K562 (cell line): ENCODE results near the gene ATRN.

Source experiments
- CBX2 ChIP-seq: fragments of 200-600 bp; sonication (generic); IDR thresholded peaks from one replicate; pipeline ENCODE4 v1.6.1; 2012; ENCODE audit warnings: mild to moderate bottlenecking, low read length, inconsistent platforms; ENCODE audit not compliant: insufficient read depth, poor library complexity, severe bottlenecking
- CTCF ChIP-seq, 3 experiments: IDR thresholded peaks in 2 of 3; conservative IDR thresholded peaks in 1 of 3; 2 replicates each; pipeline ENCODE4 v1.5.1; 2011 to 2012; ENCODE audit warnings: low read length in 3 of 3, mild to moderate bottlenecking in 3 of 3, control low read depth in 2 of 3, improper control_type of control experiment in 1 of 3, inconsistent platforms in 1 of 3, low read depth in 1 of 3, mixed read lengths in 1 of 3, moderate library complexity in 1 of 3; ENCODE audit not compliant: insufficient read depth in 2 of 3
- ETV6 ChIP-seq, 3 experiments: fragments of 150-350 bp in 1 of 3; sonication (generic) in 1 of 3; formaldehyde crosslinking in 1 of 3; IDR thresholded peaks; 2 replicates each; pipeline versions ENCODE4 v1.6.1 to v1.8.0; 2014 to 2022; ENCODE audit warnings: borderline replicate concordance in 2 of 3, low read depth in 2 of 3, antibody characterized with exemption in 1 of 3, low read length in 1 of 3, mild to moderate bottlenecking in 1 of 3, missing genetic modification reagents in 1 of 3
- FOXA3 ChIP-seq, 2 experiments: fragments of 450-650 bp in 1 of 2; sonication (generic) in 1 of 2; formaldehyde crosslinking; IDR thresholded peaks in 1 of 2; conservative IDR thresholded peaks in 1 of 2; 2 replicates each; pipeline versions ENCODE4 v1.4.0 to v1.8.0; 2020 to 2022; ENCODE audit warnings: mild to moderate bottlenecking in 2 of 2, missing genetic modification reagents in 1 of 2
- FOXJ3 ChIP-seq: sonication (generic); formaldehyde crosslinking; IDR thresholded peaks from 2 replicates; pipeline ENCODE4 v1.4.0; 2020; ENCODE audit warnings: mild to moderate bottlenecking, missing genetic modification reagents
- HCFC1 ChIP-seq: IDR thresholded peaks from 2 replicates; pipeline ENCODE4 v1.6.1; 2012; ENCODE audit warnings: low read depth, low read length, improper control_type of control experiment
- NCOR1 ChIP-seq: fragments of 450-650 bp; IDR thresholded peaks from 2 replicates; pipeline ENCODE4 v1.6.1; 2016; ENCODE audit warnings: mild to moderate bottlenecking, moderate library complexity
- POLR2A ChIP-seq: fragments of 450-650 bp; conservative IDR thresholded peaks from 2 replicates; pipeline ENCODE4 v1.6.1; 2016
- RREB1 ChIP-seq: fragments of 250-450 bp; sonication (Bioruptor Pico); IDR thresholded peaks from 2 replicates; pipeline ENCODE4 v1.4.0; 2020
- TCF7 ChIP-seq: sonication (generic); IDR thresholded peaks from 2 replicates; pipeline ENCODE4 v1.6.1; 2016; ENCODE audit warnings: antibody characterized with exemption, borderline replicate concordance
- ZNF121 ChIP-seq: sonication (generic); formaldehyde crosslinking; conservative IDR thresholded peaks from 2 replicates; pipeline ENCODE4 v1.8.0; 2022; ENCODE audit warnings: missing genetic modification reagents
- TF ChIP-seq, protein P1 (sequence below): fragments of 450-650 bp; formaldehyde crosslinking; IDR thresholded peaks from 2 replicates; pipeline ENCODE4 v1.4.0; 2020; ENCODE audit warnings: mild to moderate bottlenecking, moderate library complexity
- TF ChIP-seq, protein P2 (sequence below): sonication (generic); formaldehyde crosslinking; IDR thresholded peaks from 2 replicates; pipeline ENCODE4 v1.4.0; 2020; ENCODE audit warnings: mild to moderate bottlenecking, missing genetic modification reagents

GRCh38 chr20:3577366-3577765 lies 106.5 kb downstream of the ATRN start:
- TF ChIP-seq RREB1 (CRISPR knock-in tag) (no peak), HCFC1 (no peak), ZNF121 (CRISPR knock-in tag) (no peak), FOXA3 (CRISPR knock-in tag; conservative IDR thresholded peaks at IDR 0.05 in 1 of 2, IDR thresholded peaks at IDR 0.05 in 1 of 2) (no peak), FOXJ3 (CRISPR knock-in tag) (no peak), NCOR1 (no peak), POLR2A (no peak), CBX2 (no peak), CTCF (IDR thresholded peaks at IDR 0.05 in 2 of 3, conservative IDR thresholded peaks at IDR 0.05 in 1 of 3; ENCODE audit: insufficient read depth in 2 of 3, low read depth in 1 of 3, low read length in 3 of 3) (no peak), ETV6 (IDR thresholded peaks at IDR 0.05; ENCODE audit: borderline replicate concordance in 1 of 2, low read depth in 2 of 2, low read length in 1 of 2) (no peak), ETV6 (CRISPR knock-in tag; IDR thresholded peaks at IDR 0.05; ENCODE audit: borderline replicate concordance) (no peak), TCF7 (no peak)
- TF ChIP-seq, protein P1, sequence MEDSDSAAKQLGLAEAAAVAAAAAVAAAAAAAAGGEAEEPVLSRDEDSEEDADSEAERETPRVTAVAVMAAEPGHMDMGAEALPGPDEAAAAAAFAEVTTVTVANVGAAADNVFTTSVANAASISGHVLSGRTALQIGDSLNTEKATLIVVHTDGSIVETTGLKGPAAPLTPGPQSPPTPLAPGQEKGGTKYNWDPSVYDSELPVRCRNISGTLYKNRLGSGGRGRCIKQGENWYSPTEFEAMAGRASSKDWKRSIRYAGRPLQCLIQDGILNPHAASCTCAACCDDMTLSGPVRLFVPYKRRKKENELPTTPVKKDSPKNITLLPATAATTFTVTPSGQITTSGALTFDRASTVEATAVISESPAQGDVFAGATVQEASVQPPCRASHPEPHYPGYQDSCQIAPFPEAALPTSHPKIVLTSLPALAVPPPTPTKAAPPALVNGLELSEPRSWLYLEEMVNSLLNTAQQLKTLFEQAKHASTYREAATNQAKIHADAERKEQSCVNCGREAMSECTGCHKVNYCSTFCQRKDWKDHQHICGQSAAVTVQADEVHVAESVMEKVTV (CRISPR knock-in tag), result no peak
- TF ChIP-seq, protein P2, sequence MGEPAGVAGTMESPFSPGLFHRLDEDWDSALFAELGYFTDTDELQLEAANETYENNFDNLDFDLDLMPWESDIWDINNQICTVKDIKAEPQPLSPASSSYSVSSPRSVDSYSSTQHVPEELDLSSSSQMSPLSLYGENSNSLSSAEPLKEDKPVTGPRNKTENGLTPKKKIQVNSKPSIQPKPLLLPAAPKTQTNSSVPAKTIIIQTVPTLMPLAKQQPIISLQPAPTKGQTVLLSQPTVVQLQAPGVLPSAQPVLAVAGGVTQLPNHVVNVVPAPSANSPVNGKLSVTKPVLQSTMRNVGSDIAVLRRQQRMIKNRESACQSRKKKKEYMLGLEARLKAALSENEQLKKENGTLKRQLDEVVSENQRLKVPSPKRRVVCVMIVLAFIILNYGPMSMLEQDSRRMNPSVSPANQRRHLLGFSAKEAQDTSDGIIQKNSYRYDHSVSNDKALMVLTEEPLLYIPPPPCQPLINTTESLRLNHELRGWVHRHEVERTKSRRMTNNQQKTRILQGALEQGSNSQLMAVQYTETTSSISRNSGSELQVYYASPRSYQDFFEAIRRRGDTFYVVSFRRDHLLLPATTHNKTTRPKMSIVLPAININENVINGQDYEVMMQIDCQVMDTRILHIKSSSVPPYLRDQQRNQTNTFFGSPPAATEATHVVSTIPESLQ (CRISPR knock-in tag), result no peak
